H1 (cell line): ENCODE results near the gene CCDC88C. TPM values are rescaled to one million over a fixed set of nuclear protein-coding genes. Genes with fewer than 3 reads are reported as not detected.

ENCODE experiments used
- ATF2 ChIP-seq: IDR thresholded peaks from 2 replicates; pipeline ENCODE4 v1.6.1; 2012; ENCODE audit warnings: low read length, inconsistent platforms
- CBX5 ChIP-seq: fragments of 300-800, 300-1000 bp; sonication (generic); IDR thresholded peaks from 2 replicates; pipeline ENCODE4 v1.7.1; 2016; ENCODE audit warnings: antibody characterized with exemption, low read length, low read depth
- CHD7 ChIP-seq: fragments of 300-600 bp; sonication (generic); IDR thresholded peaks from 2 replicates; pipeline ENCODE4 v1.7.1; 2012; ENCODE audit warnings: low read length, moderate library complexity, mild to moderate bottlenecking, inconsistent platforms; ENCODE audit not compliant: insufficient replicate concordance
- HDAC2 ChIP-seq, 2 experiments: fragments of 300-600 bp in 1 of 2; sonication (generic) in 1 of 2; IDR thresholded peaks; 2 replicates each; pipeline ENCODE4 v1.6.1; 2011 to 2012; ENCODE audit warnings: low read depth in 2 of 2, low read length in 2 of 2, mild to moderate bottlenecking in 2 of 2, moderate library complexity in 2 of 2, borderline replicate concordance in 1 of 2, inconsistent platforms in 1 of 2
- KDM4A ChIP-seq: IDR thresholded peaks from one replicate; pipeline ENCODE4 v1.7.1; 2012; ENCODE audit warnings: low read depth, mild to moderate bottlenecking, moderate library complexity, low read length, inconsistent platforms; ENCODE audit not compliant: severe bottlenecking
- POLR2AphosphoS5 ChIP-seq: IDR thresholded peaks from 2 replicates; pipeline ENCODE4 v1.6.1; 2011; ENCODE audit warnings: low read depth, low read length
- TAF1 ChIP-seq: IDR thresholded peaks from 2 replicates; pipeline ENCODE4 v1.6.1; 2011; ENCODE audit warnings: mild to moderate bottlenecking, low read depth, low read length
- TBP ChIP-seq: IDR thresholded peaks from 2 replicates; pipeline ENCODE4 v1.6.1; 2011; ENCODE audit warnings: low read depth, low read length, improper control_type of control experiment
- polyA plus RNA-seq, 7 experiments: library from polyadenylated mRNA; depleted of rRNA in 3 of 7; stranded (reverse) in 5 of 7; unstranded in 2 of 7; fragments of >200 nt in 5 of 7; fragments of 200-250 nt in 2 of 7; gene quantifications; 1 replicate in 5 of 7; 2 replicates in 1 of 7; 4 replicates in 1 of 7; pipeline versions ENCODE4 v1.2.1 to v1.2.3, GENCODE V29; 2011 to 2013; ENCODE audit warnings: missing spikeins in 2 of 7, mixed read lengths in 2 of 7
- total RNA-seq: library from RNA; stranded (reverse); fragmentation: NEBNext Ultra II Directional; extraction: Animal tissue kit (Norgen Biotek cat#: 25700); gene quantifications from 2 replicates; pipeline ENCODE4 v1.2.1, GENCODE V29; 2021

The CCDC88C gene
- total and polyA plus RNA-seq, 2 of the 8 experiments (the other 6 are each of a cell fraction or from before 2014, with no cell fraction given): 10.3 to 57.7 TPM

GRCh38 chr14:91405241-91405721 is 12.3 kb downstream of the CCDC88C start (continued):
- no peak for TF ChIP-seq CHD7
- no peak for TF ChIP-seq KDM4A
- TF ChIP-seq HDAC2 (IDR thresholded peaks at IDR 0.05; ENCODE audit: borderline replicate concordance in 1 of 2, low read depth in 2 of 2, low read length in 2 of 2): no peak
- no peak for TF ChIP-seq TAF1
- TF ChIP-seq POLR2AphosphoS5: no peak
- TF ChIP-seq CBX5: no peak
- TF ChIP-seq TBP: no peak
- TF ChIP-seq ATF2: no peak
